Body of pancreas (tissue), 4 donors: ENCODE data around the gene STX3.

Source experiments
- CTCF ChIP-seq, 7 experiments: fragments of 450-650 bp in 4 of 7; fragments of 200-600 bp in 3 of 7; sonication (generic) in 3 of 7; IDR thresholded peaks; one replicate each; pipeline ENCODE4 v1.5.1; 2016 to 2019; ENCODE audit warnings: antibody characterized with exemption in 7 of 7
- POLR2A ChIP-seq, 3 donors: fragments of 450-650 bp; IDR thresholded peaks; one replicate each; pipeline ENCODE4 v1.6.1; 2016; ENCODE audit warnings: antibody characterized with exemption in 3 of 3, mild to moderate bottlenecking in 2 of 3

- no peak for TF ChIP-seq CTCF (IDR thresholded peaks at IDR 0.05)
- no peak for TF ChIP-seq POLR2A (IDR thresholded peaks at IDR 0.05)
Observed at GRCh38 chr11:59839615-59840014, 84.4 kb downstream of the STX3 start.
